Omental fat pad (tissue), 4 donors: Measurements from ENCODE around the gene TGFB2. TPM values are rescaled to one million over a fixed set of nuclear protein-coding genes. Genes with fewer than 3 reads are reported as not detected.
A peak's percentile ranks its signal among the peaks of the same experiment; 100 is the strongest.

Source experiments
- ATAC-seq: fragments of 150-250 bp; one replicate; pipeline ENCODE4 v1.9.1; 2016; ENCODE audit warnings: mild to moderate bottlenecking, moderate library complexity; ENCODE audit not compliant: low FRiP score
- DNase-seq: peaks from one replicate; pipeline ENCODE4 v3.0.0-alpha.2; 2019; ENCODE audit warnings: low spot score
- CTCF ChIP-seq, 3 donors: fragments of 450-650 bp; IDR thresholded peaks; one replicate each; pipeline ENCODE4 v1.5.1; 2016 to 2017; ENCODE audit warnings: antibody characterized with exemption in 3 of 3, mild to moderate bottlenecking in 3 of 3, moderate library complexity in 2 of 3
- total RNA-seq, 4 donors: library from RNA; depleted of rRNA; stranded (reverse); fragments of >200 nt; gene quantifications; one replicate each; pipeline ENCODE4 v1.1.0, GENCODE V29; 2016

The TGFB2 gene
- total RNA-seq, 4 donors from 2014 or later: 3.1 to 9.1 (median 4.1) TPM

GRCh38 chr1:218473522-218473921 lies 128.4 kb downstream of the TGFB2 start:
- ATAC-seq: no peak
- DNase-seq: no peak
- no peak for TF ChIP-seq CTCF (IDR thresholded peaks at IDR 0.05)

GRCh38 chr1:218474128-218474527 lies 129.0 kb downstream of the TGFB2 start:
- ATAC-seq: no peak
- DNase-seq: no peak
- no peak for TF ChIP-seq CTCF (IDR thresholded peaks at IDR 0.05)

GRCh38 chr1:218475275-218475674 lies 130.1 kb downstream of the TGFB2 start:
- DNase-seq: no peak
- ATAC-seq: peak; percentile 27
- no peak for TF ChIP-seq CTCF (IDR thresholded peaks at IDR 0.05)

GRCh38 chr1:218475699-218476098 lies 130.6 kb downstream of the TGFB2 start:
- DNase-seq (no peak), ATAC-seq (no peak)
- no peak for TF ChIP-seq CTCF (IDR thresholded peaks at IDR 0.05)

- ATAC-seq (no peak), DNase-seq (no peak)
These were observed 131.2 kb downstream of the TGFB2 start for GRCh38 chr1:218476385-218476784.

GRCh38 chr1:218478336-218478735 lies 133.2 kb downstream of the TGFB2 start:
- ATAC-seq (no peak), DNase-seq (no peak)
- no peak for TF ChIP-seq CTCF (IDR thresholded peaks at IDR 0.05)

More at GRCh38 chr1:218476385-218476784, 131.2 kb downstream of the TGFB2 start:
- TF ChIP-seq CTCF (IDR thresholded peaks at IDR 0.05): no peak

GRCh38 chr1:218479436-218480115 lies 134.4 kb downstream of the TGFB2 start:
- TF ChIP-seq CTCF (IDR thresholded peaks at IDR 0.05): no peak
- no peak for DNase-seq

More at GRCh38 chr1:218479436-218480115, 134.4 kb downstream of the TGFB2 start:
- ATAC-seq: no peak
